ENCODE measurements around the gene VPS33A. TPM values are rescaled to one million over a fixed set of nuclear protein-coding genes. Genes with fewer than 3 reads are reported as not detected.

Gene VPS33A
- total RNA-seq, 1 experiment from 2014 or later = 13.7 TPM

DNA sequence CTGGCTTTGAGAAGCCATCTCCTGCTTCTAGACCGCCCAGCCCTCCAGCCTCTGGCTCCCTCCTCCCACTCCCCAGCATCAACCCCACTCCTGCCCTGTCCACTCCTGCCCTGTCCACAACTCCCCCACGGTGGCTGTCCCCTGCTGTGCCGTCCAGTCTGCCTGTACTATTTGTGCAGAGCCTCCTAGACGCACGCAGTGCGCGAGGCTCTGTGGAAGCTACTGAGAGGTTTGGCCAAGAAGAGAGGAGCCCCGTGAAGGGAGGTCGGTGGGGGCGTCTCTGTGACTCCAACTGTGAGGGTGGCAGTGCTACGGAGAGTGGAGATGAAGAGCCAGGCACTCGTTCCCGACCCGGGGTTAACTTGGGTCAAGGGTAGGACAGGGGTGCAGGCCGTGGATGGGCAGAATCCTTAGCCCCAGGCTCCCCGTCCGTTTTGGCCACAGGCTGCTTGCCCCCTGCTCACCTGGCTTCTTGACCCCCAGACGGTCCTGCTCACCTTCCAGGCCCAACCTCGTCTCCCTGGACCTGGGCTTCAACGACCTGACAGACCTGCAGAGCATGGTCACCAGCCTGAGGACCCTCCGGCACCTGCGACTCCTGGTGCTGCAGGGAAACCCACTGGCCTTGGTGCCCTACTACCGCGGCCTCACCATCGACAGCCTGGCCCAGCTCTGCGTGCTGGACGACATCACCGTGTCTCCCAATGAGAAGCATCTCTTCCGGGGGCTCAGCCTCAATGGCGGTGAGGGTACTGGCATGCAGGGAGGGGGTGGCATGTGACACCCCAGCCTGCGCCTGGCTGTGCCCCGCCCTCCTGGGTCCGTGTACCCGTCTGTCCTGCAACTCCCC is 76.4 kb downstream of the VPS33A start:
- Histone ChIP-seq H3K36me3 (ENCODE audit: insufficient read depth, low read length) (no peaks in the 10 kb centered on the region), H3K9ac (ENCODE audit: low read length) (no peak overlapping the region), H3K4me3 (ENCODE audit: low read length) (no peak overlapping the region), H3K27ac (ENCODE audit: low read length) (no peak overlapping the region), H3K4me1 (ENCODE audit: low read length) (no peaks in the 10 kb centered on the region), H3K79me2 (ENCODE audit: low read length) (no peaks in the 10 kb centered on the region), H3K4me2 (ENCODE audit: low read depth, low read length, poor library complexity, severe bottlenecking) (no peak overlapping the region), H4K20me1 (ENCODE audit: insufficient read depth, low read depth, low read length) (no peaks in the 10 kb centered on the region), H3K27me3 (ENCODE audit: low read length) (no peaks in the 10 kb centered on the region), H3K9me2 (replicated peaks; ENCODE audit: insufficient read depth, low read length) (no peaks in the 10 kb centered on the region), H3K9me3 (ENCODE audit: low read length) (no peaks in the 10 kb centered on the region; the same call in 1 of the 2 replicates), H2AFZ (ENCODE audit: low read length) (no peak overlapping the region)
- DNase-seq = no peak

DNA sequence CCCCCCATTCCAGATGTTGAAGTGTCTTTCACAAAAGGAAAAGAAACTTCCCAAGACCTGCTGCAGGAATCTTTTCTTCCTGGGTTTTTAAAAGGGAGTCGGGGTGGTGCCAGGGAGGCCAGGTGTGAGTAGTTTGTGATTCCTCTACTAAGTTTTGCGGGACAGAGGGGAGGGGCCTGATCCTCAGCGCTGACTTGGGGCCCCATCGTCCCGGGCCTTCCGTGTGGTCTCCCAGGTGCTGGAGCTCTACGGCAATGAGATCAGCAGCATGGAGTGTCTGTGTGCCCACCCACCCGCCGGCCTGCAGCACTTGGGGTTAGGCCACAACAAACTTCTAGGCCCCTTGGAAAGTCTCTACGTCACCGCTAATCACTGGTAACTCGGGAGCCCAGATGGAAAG is 78.8 kb downstream of the VPS33A start:
- Histone ChIP-seq H3K79me2 (ENCODE audit: low read length) (no peaks in the 10 kb centered on the region), H2AFZ (ENCODE audit: low read length) (no peak overlapping the region), H3K27ac (ENCODE audit: low read length) (no peak overlapping the region), H3K36me3 (ENCODE audit: insufficient read depth, low read length) (no peaks in the 10 kb centered on the region), H3K27me3 (ENCODE audit: low read length) (no peaks in the 10 kb centered on the region), H3K4me1 (ENCODE audit: low read length) (no peaks in the 10 kb centered on the region), H3K9me2 (replicated peaks; ENCODE audit: insufficient read depth, low read length) (no peaks in the 10 kb centered on the region), H3K4me2 (ENCODE audit: low read depth, low read length, poor library complexity, severe bottlenecking) (no peak overlapping the region), H3K9me3 (ENCODE audit: low read length) (no peaks in the 10 kb centered on the region), H4K20me1 (ENCODE audit: insufficient read depth, low read depth, low read length) (no peaks in the 10 kb centered on the region), H3K4me3 (ENCODE audit: low read length) (no peak overlapping the region), H3K9ac (ENCODE audit: low read length) (no peak overlapping the region)
- DNase-seq = no peak

DNA sequence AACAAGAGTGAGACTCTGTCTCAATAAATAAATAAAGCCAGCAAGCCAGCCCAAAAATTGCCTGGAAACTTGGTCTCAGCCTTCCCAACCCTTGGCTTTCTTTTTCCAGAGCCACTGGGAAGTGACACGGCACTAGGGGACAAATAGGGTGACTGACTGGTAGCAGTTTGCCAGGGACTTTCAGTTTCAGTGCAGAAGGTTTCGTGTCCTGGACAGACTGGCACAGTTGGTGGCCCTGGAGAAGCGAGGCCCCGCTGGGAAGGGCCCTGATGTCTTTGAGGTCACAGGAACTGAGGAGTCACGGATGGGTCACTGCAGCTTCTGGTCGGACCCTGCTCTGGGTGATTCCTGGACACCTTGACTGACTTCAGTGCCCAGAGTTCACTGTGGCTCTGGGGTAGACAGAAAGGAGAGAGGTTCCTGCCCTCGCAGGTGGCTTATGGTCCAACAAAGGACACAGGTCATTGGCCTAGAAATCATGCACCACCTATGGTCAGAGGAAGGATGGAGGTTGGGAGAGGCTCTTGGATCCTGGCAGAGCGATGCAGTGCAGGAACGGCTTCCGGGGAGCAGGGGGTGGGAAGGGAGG is 80.7 kb downstream of the VPS33A start:
- H3K27me3 ChIP-seq (ENCODE audit: low read length) = no peaks in the 10 kb centered on the region
- H3K79me2 ChIP-seq (ENCODE audit: low read length) = no peaks in the 10 kb centered on the region
- H3K4me3 ChIP-seq (ENCODE audit: low read length) = no peak overlapping the region
- H4K20me1 ChIP-seq (ENCODE audit: insufficient read depth, low read depth, low read length) = no peaks in the 10 kb centered on the region
- no peaks in the 10 kb centered on the region for H3K36me3 ChIP-seq (ENCODE audit: insufficient read depth, low read length)
- no peaks in the 10 kb centered on the region for H3K4me1 ChIP-seq (ENCODE audit: low read length)
- H3K4me2 ChIP-seq (ENCODE audit: low read depth, low read length, poor library complexity, severe bottlenecking) = no peak overlapping the region
- no peaks in the 10 kb centered on the region for H3K9me3 ChIP-seq (ENCODE audit: low read length)
- DNase-seq = no peak
- no peaks in the 10 kb centered on the region for H3K9me2 ChIP-seq (replicated peaks; ENCODE audit: insufficient read depth, low read length)
- no peak overlapping the region for H3K9ac ChIP-seq (ENCODE audit: low read length)
- no peak overlapping the region for H2AFZ ChIP-seq (ENCODE audit: low read length)
- H3K27ac ChIP-seq (ENCODE audit: low read length) = no peak overlapping the region

DNA sequence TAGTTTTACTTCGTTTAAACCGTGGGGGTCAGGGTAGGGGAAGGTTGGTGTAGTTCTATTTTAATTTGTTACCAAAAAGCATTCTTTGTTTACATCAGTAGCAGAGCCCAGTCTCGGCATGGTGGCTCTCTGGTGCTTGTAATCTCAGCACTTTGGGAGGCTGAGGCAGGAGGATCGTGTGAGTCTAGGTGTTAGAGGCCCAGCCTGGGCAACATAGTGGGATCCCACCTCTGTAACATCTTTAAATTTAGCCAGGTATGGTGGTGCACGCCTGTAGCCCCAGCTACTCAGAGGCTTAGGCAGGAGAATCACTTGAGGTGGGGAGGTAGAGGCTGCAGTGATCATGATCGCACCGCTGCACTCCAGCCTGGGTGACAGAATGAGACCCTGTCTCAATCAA is 81.2 kb downstream of the VPS33A start:
- Histone ChIP-seq H3K9me3 (ENCODE audit: low read length) (no peaks in the 10 kb centered on the region), H3K9me2 (replicated peaks; ENCODE audit: insufficient read depth, low read length) (no peaks in the 10 kb centered on the region), H4K20me1 (ENCODE audit: insufficient read depth, low read depth, low read length) (no peaks in the 10 kb centered on the region), H3K4me2 (ENCODE audit: low read depth, low read length, poor library complexity, severe bottlenecking) (no peak overlapping the region), H3K79me2 (ENCODE audit: low read length) (no peaks in the 10 kb centered on the region), H3K27ac (ENCODE audit: low read length) (no peak overlapping the region), H3K9ac (ENCODE audit: low read length) (no peak overlapping the region), H3K27me3 (ENCODE audit: low read length) (no peaks in the 10 kb centered on the region), H2AFZ (ENCODE audit: low read length) (no peak overlapping the region), H3K4me1 (ENCODE audit: low read length) (no peaks in the 10 kb centered on the region), H3K36me3 (ENCODE audit: insufficient read depth, low read length) (no peaks in the 10 kb centered on the region), H3K4me3 (ENCODE audit: low read length) (no peak overlapping the region)
- DNase-seq = no peak

DNA sequence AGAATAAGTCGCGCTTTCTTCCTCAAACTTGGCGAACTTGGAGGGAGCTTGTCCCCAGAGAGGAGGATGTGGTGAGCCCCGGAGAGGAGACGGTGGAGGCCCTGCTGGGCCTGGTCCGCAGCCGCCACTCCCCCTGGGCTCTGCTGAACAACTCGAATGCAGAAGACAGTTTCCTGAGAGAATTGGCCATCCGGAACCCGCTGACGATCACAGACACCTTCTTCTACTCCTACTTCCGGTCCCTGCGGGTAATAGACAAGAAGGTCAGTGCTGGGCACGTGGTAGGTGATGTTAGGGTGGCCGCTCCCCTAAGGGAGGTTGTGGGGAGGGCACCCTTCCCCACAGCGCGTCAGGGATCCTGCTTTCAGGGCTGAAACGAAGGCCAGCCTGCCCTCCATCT is 81.8 kb downstream of the VPS33A start:
- no peaks in the 10 kb centered on the region for H3K79me2 ChIP-seq (ENCODE audit: low read length)
- no peaks in the 10 kb centered on the region for H3K9me3 ChIP-seq (ENCODE audit: low read length)
- H3K9ac ChIP-seq (ENCODE audit: low read length) = no peak overlapping the region
- no peak overlapping the region for H3K4me3 ChIP-seq (ENCODE audit: low read length)
- H3K27me3 ChIP-seq (ENCODE audit: low read length) = no peaks in the 10 kb centered on the region
- H3K27ac ChIP-seq (ENCODE audit: low read length) = no peak overlapping the region
- no peaks in the 10 kb centered on the region for H3K9me2 ChIP-seq (replicated peaks; ENCODE audit: insufficient read depth, low read length)
- no peak overlapping the region for H3K4me2 ChIP-seq (ENCODE audit: low read depth, low read length, poor library complexity, severe bottlenecking)
- no peaks in the 10 kb centered on the region for H3K36me3 ChIP-seq (ENCODE audit: insufficient read depth, low read length)
- DNase-seq = no peak
- H2AFZ ChIP-seq (ENCODE audit: low read length) = no peak overlapping the region
- H4K20me1 ChIP-seq (ENCODE audit: insufficient read depth, low read depth, low read length) = no peaks in the 10 kb centered on the region
- no peaks in the 10 kb centered on the region for H3K4me1 ChIP-seq (ENCODE audit: low read length)

DNA sequence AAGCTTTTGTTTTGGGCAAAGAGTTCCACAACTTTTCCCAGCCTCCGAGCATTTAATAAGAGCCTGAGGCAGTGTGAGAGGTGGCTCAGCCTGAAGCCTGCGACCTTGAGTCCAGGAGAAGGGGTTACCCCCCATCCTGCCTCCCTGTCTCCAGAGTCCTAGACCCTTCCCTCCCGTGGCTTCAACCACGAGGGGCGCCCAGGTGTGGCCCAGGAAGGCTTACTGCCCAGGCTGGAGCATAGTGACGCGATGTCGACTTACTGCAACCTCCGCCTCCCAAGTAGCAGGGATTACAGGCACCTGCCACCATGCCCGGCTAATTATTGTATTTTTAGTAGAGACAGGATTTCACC is 82.7 kb downstream of the VPS33A start:
- no peak for DNase-seq
- Histone ChIP-seq H2AFZ (ENCODE audit: low read length) (no peak overlapping the region), H3K27me3 (ENCODE audit: low read length) (no peaks in the 10 kb centered on the region), H3K4me3 (ENCODE audit: low read length) (no peak overlapping the region), H3K9ac (ENCODE audit: low read length) (no peak overlapping the region), H4K20me1 (ENCODE audit: insufficient read depth, low read depth, low read length) (no peaks in the 10 kb centered on the region), H3K4me2 (ENCODE audit: low read depth, low read length, poor library complexity, severe bottlenecking) (no peak overlapping the region), H3K79me2 (ENCODE audit: low read length) (no peaks in the 10 kb centered on the region), H3K9me2 (replicated peaks; ENCODE audit: insufficient read depth, low read length) (no peaks in the 10 kb centered on the region), H3K36me3 (ENCODE audit: insufficient read depth, low read length) (no peaks in the 10 kb centered on the region), H3K27ac (ENCODE audit: low read length) (no peak overlapping the region), H3K4me1 (ENCODE audit: low read length) (no peaks in the 10 kb centered on the region), H3K9me3 (ENCODE audit: low read length) (no peaks in the 10 kb centered on the region)

DNA sequence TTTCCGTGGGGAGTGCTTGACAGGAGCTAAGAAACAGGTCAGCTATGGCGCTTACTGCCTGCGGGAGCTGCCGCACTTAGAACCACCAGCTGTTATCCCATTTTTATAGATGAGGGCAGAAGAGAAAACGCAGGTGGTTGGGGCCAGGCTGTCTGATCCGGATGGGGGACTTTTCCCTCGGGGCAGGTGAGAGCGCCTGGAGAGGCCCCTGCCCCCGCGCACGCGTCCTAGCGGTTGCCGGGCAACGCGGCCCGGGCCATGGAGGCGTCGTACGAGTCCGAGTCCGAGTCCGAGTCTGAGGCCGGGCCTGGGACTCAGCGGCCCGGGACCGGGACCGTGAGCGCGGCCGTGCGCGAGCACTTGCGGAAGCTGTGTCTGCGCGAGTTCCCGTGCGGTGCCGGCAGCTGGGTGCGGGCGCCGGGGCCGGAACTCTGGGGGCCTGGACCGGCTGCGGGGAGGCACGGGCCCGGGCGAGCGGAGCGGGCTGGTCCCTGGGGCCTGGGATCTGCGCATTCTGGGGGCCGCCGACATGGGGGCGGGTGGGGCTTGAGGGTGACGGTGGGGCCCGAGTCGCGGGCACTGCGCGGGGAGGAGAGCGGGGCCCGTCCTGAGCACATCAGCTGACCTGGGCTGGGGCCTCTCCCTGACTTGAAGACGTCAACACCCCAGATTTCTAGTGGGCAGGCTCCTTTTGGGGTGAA is 83.3 kb downstream of the VPS33A start, which contains the start of gene LRRC43:
TSS of gene LRRC43 (plus strand) at position 237 of the 701 bp plus-strand sequence. CDS start at position 259, 22 bp downstream.
- H3K27me3 ChIP-seq (ENCODE audit: low read length) = no peaks in the 10 kb centered on the region
- no peaks in the 10 kb centered on the region for H3K9me2 ChIP-seq (replicated peaks; ENCODE audit: insufficient read depth, low read length)
- DNase-seq = no peak
- no peak within 1 kb of the TSS for H3K4me2 ChIP-seq (ENCODE audit: low read depth, low read length, poor library complexity, severe bottlenecking)
- no peaks in the 10 kb centered on the region for H4K20me1 ChIP-seq (ENCODE audit: insufficient read depth, low read depth, low read length)
- H3K36me3 ChIP-seq (ENCODE audit: insufficient read depth, low read length) = no peaks in the 10 kb centered on the region
- no peaks in the 10 kb centered on the region for H3K79me2 ChIP-seq (ENCODE audit: low read length)
- H2AFZ ChIP-seq (ENCODE audit: low read length) = no peak within 1 kb of the TSS
- H3K4me3 ChIP-seq (ENCODE audit: low read length) = no peak within 1 kb of the TSS
- no peak within 1 kb of the TSS for H3K9ac ChIP-seq (ENCODE audit: low read length)
- H3K4me1 ChIP-seq (ENCODE audit: low read length) = no peaks in the 10 kb centered on the region
- H3K27ac ChIP-seq (ENCODE audit: low read length) = no peak within 1 kb of the TSS
- no peaks in the 10 kb centered on the region for H3K9me3 ChIP-seq (ENCODE audit: low read length)
